Neural crest cell (in vitro differentiated cells): Measurements from ENCODE around the gene MRAS. TPM values are rescaled to one million over a fixed set of nuclear protein-coding genes. Genes with fewer than 3 reads are reported as not detected.
"Not testable (repeated sequence)": the region's sequence is repeated elsewhere in the genome, so short reads cannot be mapped to it uniquely, and the experiment has no call there.

ENCODE experiments used
- DNase-seq: peaks from one replicate; pipeline ENCODE4 v3.0.0; 2021; ENCODE audit warnings: low read depth, mixed read lengths, low spot score
- H3K27ac Mint-ChIP-seq: one replicate; pipeline ENCODE4 v1.8.0; 2021; ENCODE audit warnings: mild to moderate bottlenecking, mixed read lengths; ENCODE audit not compliant: unreplicated experiment
- H3K27me3 Mint-ChIP-seq: 2 replicates; pipeline ENCODE4 v1.8.0; 2021; ENCODE audit warnings: low read depth, mild to moderate bottlenecking, mixed read lengths
- H3K36me3 Mint-ChIP-seq: 2 replicates; pipeline ENCODE4 v1.8.0; 2021; ENCODE audit warnings: low read depth, mild to moderate bottlenecking, mixed read lengths
- H3K4me1 Mint-ChIP-seq: 2 replicates; pipeline ENCODE4 v1.8.0; 2021; ENCODE audit warnings: mixed read lengths
- H3K4me3 Mint-ChIP-seq: one replicate; pipeline ENCODE4 v1.8.0; 2021; ENCODE audit warnings: mild to moderate bottlenecking, mixed read lengths
- H3K9me3 Mint-ChIP-seq: 2 replicates; pipeline ENCODE4 v1.8.0; 2021; ENCODE audit warnings: mixed read lengths
- total RNA-seq: library from RNA; stranded (reverse); gene quantifications from 2 replicates; pipeline ENCODE4 v1.2.1, GENCODE V29; 2021
- TF ChIP-seq, protein P1 (sequence below): fragments of 200-600 bp; sonication (generic); conservative IDR thresholded peaks from 2 replicates; pipeline ENCODE4 v1.5.0; 2021; ENCODE audit warnings: antibody characterized with exemption, mild to moderate bottlenecking

MRAS gene
- total RNA-seq, 1 donor from 2014 or later: 27.0 TPM

DNA sequence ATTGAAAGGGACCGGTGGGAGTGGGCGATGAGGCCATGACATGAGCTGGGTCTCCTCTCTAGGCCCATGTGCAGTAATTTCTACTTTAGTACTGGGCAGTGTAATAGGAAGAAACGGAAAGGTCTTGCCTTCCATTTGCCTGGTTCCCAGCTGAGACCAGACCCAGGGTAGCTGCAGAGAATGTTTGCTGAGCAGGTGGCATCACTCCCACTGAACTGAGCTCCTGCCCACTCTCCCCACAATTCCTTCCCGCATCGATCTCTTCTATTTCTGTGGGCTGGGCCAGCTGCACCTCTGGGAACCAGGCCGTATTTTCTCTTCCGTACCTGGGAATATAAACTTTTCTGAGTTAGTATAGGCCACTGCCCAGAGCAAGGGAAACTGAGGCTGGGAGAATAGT is 101.8 kb downstream of the MRAS start:
- no peaks in the 10 kb centered on the region for H3K4me1 Mint-ChIP-seq
- DNase-seq: no peak
- no peaks in the 10 kb centered on the region for H3K36me3 Mint-ChIP-seq
- H3K4me3 Mint-ChIP-seq: no peak overlapping the region
- no peak overlapping the region for H3K27ac Mint-ChIP-seq
- TF ChIP-seq, protein P1, sequence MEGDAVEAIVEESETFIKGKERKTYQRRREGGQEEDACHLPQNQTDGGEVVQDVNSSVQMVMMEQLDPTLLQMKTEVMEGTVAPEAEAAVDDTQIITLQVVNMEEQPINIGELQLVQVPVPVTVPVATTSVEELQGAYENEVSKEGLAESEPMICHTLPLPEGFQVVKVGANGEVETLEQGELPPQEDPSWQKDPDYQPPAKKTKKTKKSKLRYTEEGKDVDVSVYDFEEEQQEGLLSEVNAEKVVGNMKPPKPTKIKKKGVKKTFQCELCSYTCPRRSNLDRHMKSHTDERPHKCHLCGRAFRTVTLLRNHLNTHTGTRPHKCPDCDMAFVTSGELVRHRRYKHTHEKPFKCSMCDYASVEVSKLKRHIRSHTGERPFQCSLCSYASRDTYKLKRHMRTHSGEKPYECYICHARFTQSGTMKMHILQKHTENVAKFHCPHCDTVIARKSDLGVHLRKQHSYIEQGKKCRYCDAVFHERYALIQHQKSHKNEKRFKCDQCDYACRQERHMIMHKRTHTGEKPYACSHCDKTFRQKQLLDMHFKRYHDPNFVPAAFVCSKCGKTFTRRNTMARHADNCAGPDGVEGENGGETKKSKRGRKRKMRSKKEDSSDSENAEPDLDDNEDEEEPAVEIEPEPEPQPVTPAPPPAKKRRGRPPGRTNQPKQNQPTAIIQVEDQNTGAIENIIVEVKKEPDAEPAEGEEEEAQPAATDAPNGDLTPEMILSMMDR: no peak
- no peaks in the 10 kb centered on the region for H3K9me3 Mint-ChIP-seq
- no peaks in the 10 kb centered on the region for H3K27me3 Mint-ChIP-seq

DNA sequence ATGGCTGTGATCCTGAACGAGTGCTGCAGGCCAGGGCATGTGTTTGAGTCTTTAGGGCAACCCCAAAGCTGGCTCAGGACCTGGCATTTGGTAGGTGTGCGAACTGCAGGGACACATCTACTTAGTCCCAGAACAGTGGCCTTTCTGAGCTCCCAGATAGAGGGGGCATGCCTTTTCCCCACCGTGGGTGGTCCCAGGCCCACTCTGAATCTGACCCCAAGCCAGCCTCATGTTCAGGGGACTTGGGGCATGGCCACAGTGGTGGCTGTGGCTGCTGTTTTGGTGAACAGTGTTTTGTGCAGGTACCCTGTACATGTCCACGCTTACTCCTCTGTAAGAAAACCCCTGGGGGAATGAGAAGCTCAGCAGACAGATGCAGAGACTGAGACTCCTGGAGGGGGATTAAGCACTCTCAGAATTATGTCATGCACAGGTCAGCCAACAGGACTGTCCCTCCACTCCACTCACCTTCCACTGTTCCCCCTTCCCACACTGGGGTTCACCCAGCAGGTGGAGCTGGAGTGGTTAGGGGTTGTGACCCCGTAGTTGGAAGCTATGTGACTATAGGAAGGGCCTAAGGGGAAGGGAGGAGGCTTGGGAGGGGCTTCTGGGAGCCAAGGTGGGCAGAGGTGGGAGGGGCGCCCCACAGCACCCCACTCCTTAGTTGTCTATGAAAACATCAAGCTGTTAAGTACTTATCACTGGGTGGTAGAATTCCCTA is 102.5 kb downstream of the MRAS start:
- H3K36me3 Mint-ChIP-seq: no peaks in the 10 kb centered on the region
- no peak overlapping the region for H3K27ac Mint-ChIP-seq
- TF ChIP-seq, protein P1: no peak
- H3K4me1 Mint-ChIP-seq: no peaks in the 10 kb centered on the region
- H3K9me3 Mint-ChIP-seq: no peaks in the 10 kb centered on the region
- DNase-seq: no peak
- no peak overlapping the region for H3K4me3 Mint-ChIP-seq
- H3K27me3 Mint-ChIP-seq: no peaks in the 10 kb centered on the region

DNA sequence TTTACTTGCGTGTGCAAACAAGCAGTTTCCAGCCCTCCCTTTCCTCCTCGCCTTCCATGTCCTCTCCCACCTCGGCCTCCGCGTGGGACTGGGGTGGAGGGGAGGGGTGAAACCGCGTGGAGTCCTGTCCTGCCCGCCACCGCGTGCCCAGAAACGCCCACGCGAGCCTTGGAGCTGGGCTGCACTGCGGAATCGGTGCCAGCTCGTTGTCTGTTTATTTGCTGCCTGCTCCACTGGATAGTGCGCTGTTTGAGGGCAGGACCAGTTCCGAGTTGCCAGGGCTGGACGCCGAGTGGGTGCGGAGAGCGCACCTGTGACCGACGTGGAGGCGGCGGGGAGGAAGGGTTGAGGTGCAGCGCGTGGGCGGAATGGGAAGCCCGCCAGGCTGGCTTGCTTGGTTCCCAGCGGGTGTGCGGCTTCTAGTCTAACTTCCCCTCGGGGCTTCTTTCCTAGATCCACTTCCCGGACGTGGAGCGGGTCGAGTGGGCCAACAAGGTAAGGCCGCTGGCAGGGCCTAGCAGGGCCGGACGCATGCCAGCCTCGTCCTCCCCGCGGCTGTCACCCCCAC is 103.3 kb downstream of the MRAS start:
- H3K9me3 Mint-ChIP-seq: no peaks in the 10 kb centered on the region
- H3K4me1 Mint-ChIP-seq: no peaks in the 10 kb centered on the region
- H3K4me3 Mint-ChIP-seq: no peak overlapping the region
- no peak overlapping the region for H3K27ac Mint-ChIP-seq
- no peaks in the 10 kb centered on the region for H3K27me3 Mint-ChIP-seq
- TF ChIP-seq, protein P1: no peak
- H3K36me3 Mint-ChIP-seq: no peaks in the 10 kb centered on the region
- DNase-seq: no peak

DNA sequence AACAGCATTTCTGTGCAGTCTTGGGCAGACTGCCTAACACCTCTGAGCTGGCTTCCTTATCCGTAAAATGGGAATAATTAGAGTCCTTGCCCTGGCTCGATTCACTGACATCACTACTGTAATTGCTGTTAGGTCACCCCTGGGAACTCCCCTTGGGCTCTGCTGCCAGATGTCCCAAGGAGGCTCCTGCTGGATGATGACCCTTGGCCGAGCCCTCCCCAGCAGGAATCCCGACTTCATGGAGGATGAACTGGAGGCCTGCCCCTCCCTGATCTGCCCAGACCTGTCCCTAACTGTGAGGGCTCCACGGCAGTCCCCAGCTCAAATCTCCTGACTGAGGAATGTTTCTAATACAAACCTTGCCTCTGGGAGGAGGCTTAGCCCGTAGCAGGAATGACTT is 104.1 kb downstream of the MRAS start:
- Mint-ChIP-seq H3K4me1 (peaks cover 4% of the 10 kb centered on the region), H3K27ac (no peak overlapping the region), H3K9me3 (no peaks in the 10 kb centered on the region), H3K4me3 (no peak overlapping the region), H3K27me3 (no peaks in the 10 kb centered on the region), H3K36me3 (no peaks in the 10 kb centered on the region)
- no peak for DNase-seq
- TF ChIP-seq, protein P1: no peak

DNA sequence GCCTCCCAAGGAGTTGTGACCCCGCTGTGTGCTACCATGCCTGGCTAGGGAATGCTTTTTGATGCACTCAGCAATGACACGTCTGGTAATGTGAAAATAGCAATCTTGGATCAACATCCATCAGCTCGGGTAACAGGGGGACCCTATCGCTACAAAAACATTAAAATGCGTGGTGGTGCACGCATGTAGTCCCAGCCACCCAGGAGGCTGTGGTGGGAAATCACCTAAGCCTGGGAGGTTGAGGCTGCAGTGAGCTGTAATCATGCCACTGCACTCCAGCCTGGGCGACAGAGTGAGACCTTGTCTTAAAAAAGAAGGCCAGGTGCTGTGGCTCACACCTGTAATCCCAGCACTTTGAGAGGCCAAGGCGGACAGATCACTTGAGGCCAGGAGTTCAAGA is 105.6 kb downstream of the MRAS start:
- H3K4me1 Mint-ChIP-seq, H3K4me3 Mint-ChIP-seq, H3K27me3 Mint-ChIP-seq, H3K27ac Mint-ChIP-seq, DNase-seq, H3K36me3 Mint-ChIP-seq, H3K9me3 Mint-ChIP-seq: not testable (repeated sequence)

Other genes starting within 250 kb of the MRAS start
- 26.6 and 28.1 TPM in 2 replicates for gene DZIP1L, start 233.0 kb upstream of the MRAS start, total RNA-seq
- gene A4GNT, start 216.2 kb upstream of the MRAS start, total RNA-seq: not detected in 2 replicates
- gene DBR1, start 173.7 kb upstream of the MRAS start, total RNA-seq: 23.0 and 25.6 TPM in 2 replicates
- gene ARMC8, start 161.3 kb upstream of the MRAS start, total RNA-seq: 40.0 and 50.7 TPM in 2 replicates
- gene NME9, start 18.7 kb upstream of the MRAS start, total RNA-seq: 0.79 TPM in 1 of 2 replicates, not detected in the other
- 0.44 and 1.1 TPM in 2 replicates for gene ESYT3, start 86.0 kb downstream of the MRAS start, total RNA-seq
- 23.5 and 24.9 TPM in 2 replicates for gene CEP70, start 245.7 kb downstream of the MRAS start, total RNA-seq